CD4-positive, alpha-beta T cell (primary cell): ENCODE results near the gene STRBP. TPM values are rescaled to one million over a fixed set of nuclear protein-coding genes. Genes with fewer than 3 reads are reported as not detected.

Experiments
- ATAC-seq: fragments of 200-7000 bp; cut with Tn5 transposase; one replicate; pipeline ENCODE4 v1.10.0; 2022; ENCODE audit warnings: mild to moderate bottlenecking; ENCODE audit not compliant: poor library complexity
- CTCF ChIA-PET: fragments of 350-600 bp; sonication (Branson Sonifier 250); formaldehyde crosslinking; loops from one replicate; lab custom pipeline; 2021; ENCODE audit warnings: antibody characterized with exemption, inconsistent platforms; lab: Charles Lee
- POLR2A ChIA-PET: fragments of 350-600 bp; sonication (Branson Sonifier 250); formaldehyde crosslinking; loops from one replicate; lab custom pipeline; 2021; ENCODE audit warnings: antibody characterized with exemption, inconsistent platforms; lab: Charles Lee
- DNase-seq, 14 experiments: peaks; one replicate each; pipeline ENCODE4 v3.0.0-alpha.2; 2013 to 2020; ENCODE audit warnings: mixed read lengths in 2 of 14
- H3K27ac ChIP-seq, 2 donors: one replicate each; pipeline versions ENCODE4 v1.5.1 to v1.7.0; 2013; ENCODE audit warnings: low read length in 2 of 2, low read depth in 1 of 2, mild to moderate bottlenecking in 1 of 2
- H3K27me3 ChIP-seq, 2 experiments: 1 replicate in 1 of 2; 2 replicates in 1 of 2; pipeline versions ENCODE4 v1.6.1 to v1.7.0; 2013; ENCODE audit warnings: low read length in 2 of 2, control low read depth in 1 of 2, mild to moderate bottlenecking in 1 of 2, moderate library complexity in 1 of 2; ENCODE audit not compliant: insufficient read depth in 2 of 2, control insufficient read depth in 1 of 2
- H3K36me3 ChIP-seq: one replicate; pipeline ENCODE4 v1.6.1; 2013; ENCODE audit warnings: low read length, control low read depth; ENCODE audit not compliant: insufficient read depth
- H3K4me1 ChIP-seq: one replicate; pipeline ENCODE4 v1.6.1; 2013; ENCODE audit warnings: low read length, control low read depth; ENCODE audit not compliant: insufficient read depth
- H3K4me3 ChIP-seq: one replicate; pipeline ENCODE4 v1.5.1; 2013; ENCODE audit warnings: mild to moderate bottlenecking, low read length, moderate library complexity
- H3K9me3 ChIP-seq, 2 experiments: 1 replicate in 1 of 2; 2 replicates in 1 of 2; pipeline versions ENCODE4 v1.6.1 to v1.7.0; 2013; ENCODE audit warnings: low read length in 2 of 2, mild to moderate bottlenecking in 2 of 2, control low read depth in 1 of 2, moderate library complexity in 1 of 2; ENCODE audit not compliant: control insufficient read depth in 1 of 2, insufficient read depth in 1 of 2
- H3K27ac Mint-ChIP-seq: one replicate; pipeline ENCODE4 v1.8.0; 2020; ENCODE audit warnings: mixed read lengths
- H3K27me3 Mint-ChIP-seq: one replicate; pipeline ENCODE4 v1.8.0; 2021; ENCODE audit warnings: mixed read lengths
- H3K36me3 Mint-ChIP-seq: one replicate; pipeline ENCODE4 v1.8.0; 2021; ENCODE audit warnings: low read depth, mixed read lengths
- H3K4me1 Mint-ChIP-seq: one replicate; pipeline ENCODE4 v1.8.0; 2021; ENCODE audit warnings: low read depth, mixed read lengths
- H3K4me3 Mint-ChIP-seq: one replicate; pipeline ENCODE4 v1.8.0; 2020; ENCODE audit warnings: mild to moderate bottlenecking, mixed read lengths
- H3K9me3 Mint-ChIP-seq: one replicate; pipeline ENCODE4 v1.8.0; 2020; ENCODE audit warnings: mixed read lengths
- CTCF ChIP-seq: fragments of 200-600 bp; IDR thresholded peaks from one replicate; pipeline ENCODE4 v1.8.0; 2022; ENCODE audit warnings: antibody characterized with exemption, mild to moderate bottlenecking
- intact Hi-C, 2 experiments: fragments of 100-400 bp; cut with DNase I in 1 of 2; cut with micrococcal nuclease in 1 of 2; formaldehyde crosslinking; loops; one replicate each; pipeline versions ENCODE4 v1.15.1 to v1.9.0; 2023 to 2025; cut with DNase I, micrococcal nuclease
- total RNA-seq, 174 experiments: library from RNA in 2 of 174; stranded (reverse) in 2 of 174; gene quantifications; one replicate each; pipeline ENCODE4 v1.2.3 and lab custom pipeline; 2021 to 2026

STRBP gene
- total RNA-seq, 2 experiments from 2014 or later: 10.9 to 12.0 TPM

- H3K27me3 ChIP-seq: no peaks in the 10 kb centered on the region
- ATAC-seq: no peak
- TF ChIP-seq CTCF: no peak
- ChIA-PET POLR2A (no interaction called here), CTCF (no interaction called here)
- no peak overlapping the region for H3K27ac Mint-ChIP-seq
- no peaks in the 10 kb centered on the region for H3K4me1 Mint-ChIP-seq
- no peak for DNase-seq
- intact Hi-C loops: no loop called here
- H3K9me3 ChIP-seq: no peaks in the 10 kb centered on the region
- no peak overlapping the region for H3K4me3 ChIP-seq
- no peak overlapping the region for H3K4me3 Mint-ChIP-seq
- H3K36me3 Mint-ChIP-seq: peaks cover 46% of the 10 kb centered on the region
- H3K27ac ChIP-seq: no peak overlapping the region
- H3K4me1 ChIP-seq: no peaks in the 10 kb centered on the region
- H3K36me3 ChIP-seq: peaks cover 3% of the 10 kb centered on the region
- no peaks in the 10 kb centered on the region for H3K27me3 Mint-ChIP-seq
- no peaks in the 10 kb centered on the region for H3K9me3 Mint-ChIP-seq
These were observed 117.5 kb downstream of the STRBP start for GRCh38 chr9:123150708-123151503.

- H3K4me1 Mint-ChIP-seq: no peaks in the 10 kb centered on the region
- H3K27me3 Mint-ChIP-seq: no peaks in the 10 kb centered on the region
- H3K9me3 ChIP-seq: no peaks in the 10 kb centered on the region
- ChIA-PET POLR2A (no interaction called here), CTCF (no interaction called here)
- TF ChIP-seq CTCF: no peak
- no peak overlapping the region for H3K4me3 ChIP-seq
- H3K36me3 Mint-ChIP-seq: peaks cover 52% of the 10 kb centered on the region
- no peak for ATAC-seq
- H3K4me3 Mint-ChIP-seq: no peak overlapping the region
- H3K27ac ChIP-seq: no peak overlapping the region
- intact Hi-C loops: no loop called here
- peaks cover 3% of the 10 kb centered on the region for H3K36me3 ChIP-seq
- H3K27me3 ChIP-seq: no peaks in the 10 kb centered on the region
- no peaks in the 10 kb centered on the region for H3K9me3 Mint-ChIP-seq
- DNase-seq: no peak
- H3K27ac Mint-ChIP-seq: no peak overlapping the region
- H3K4me1 ChIP-seq: no peaks in the 10 kb centered on the region
These were observed 119.3 kb downstream of the STRBP start for GRCh38 chr9:123149067-123149466.

- Histone ChIP-seq H3K4me3 (no peak overlapping the region), H3K27me3 (no peaks in the 10 kb centered on the region), H3K36me3 (peaks cover 11% of the 10 kb centered on the region), H3K4me1 (no peaks in the 10 kb centered on the region), H3K27ac (no peak overlapping the region), H3K9me3 (no peaks in the 10 kb centered on the region)
- Mint-ChIP-seq H3K4me1 (no peaks in the 10 kb centered on the region), H3K36me3 (peaks cover 49% of the 10 kb centered on the region), H3K4me3 (no peak overlapping the region), H3K27ac (no peak overlapping the region), H3K27me3 (no peaks in the 10 kb centered on the region), H3K9me3 (no peaks in the 10 kb centered on the region)
- intact Hi-C loops: no loop called here
- ChIA-PET POLR2A (no interaction called here), CTCF (interaction anchor here (1.0 kb wide), 1 partner anchor 15 kb away, joined by 3 read pairs; no protein-coding TSS in a partner anchor)
- DNase-seq (no peak), ATAC-seq (no peak)
- TF ChIP-seq CTCF: no peak
These were observed 130.2 kb downstream of the STRBP start for GRCh38 chr9:123138163-123138562.
